Measurements from ENCODE around the gene GP1BB.

Gene GP1BB

DNA sequence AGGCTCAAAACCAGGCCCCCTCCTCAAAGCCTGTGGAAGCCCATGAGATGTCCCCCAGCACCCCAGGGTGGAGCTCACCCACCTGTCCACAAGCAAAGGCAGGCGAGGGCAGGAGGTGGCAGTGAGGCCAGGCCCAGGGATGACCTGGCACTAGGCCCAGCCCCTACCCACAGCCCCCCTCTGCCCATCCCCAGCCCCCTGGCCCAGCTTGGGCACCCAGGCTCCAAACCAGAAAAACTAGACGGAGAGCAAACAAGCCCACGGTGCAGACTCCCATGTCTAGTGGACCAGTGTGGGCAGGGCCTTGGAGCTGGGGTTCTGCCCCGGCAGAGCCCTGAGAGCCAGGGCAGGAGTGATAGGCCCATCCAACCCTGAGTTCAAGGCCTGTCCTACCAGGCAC, 20.3 kb downstream of the GP1BB start:
- TF ChIP-seq, protein P1, sequence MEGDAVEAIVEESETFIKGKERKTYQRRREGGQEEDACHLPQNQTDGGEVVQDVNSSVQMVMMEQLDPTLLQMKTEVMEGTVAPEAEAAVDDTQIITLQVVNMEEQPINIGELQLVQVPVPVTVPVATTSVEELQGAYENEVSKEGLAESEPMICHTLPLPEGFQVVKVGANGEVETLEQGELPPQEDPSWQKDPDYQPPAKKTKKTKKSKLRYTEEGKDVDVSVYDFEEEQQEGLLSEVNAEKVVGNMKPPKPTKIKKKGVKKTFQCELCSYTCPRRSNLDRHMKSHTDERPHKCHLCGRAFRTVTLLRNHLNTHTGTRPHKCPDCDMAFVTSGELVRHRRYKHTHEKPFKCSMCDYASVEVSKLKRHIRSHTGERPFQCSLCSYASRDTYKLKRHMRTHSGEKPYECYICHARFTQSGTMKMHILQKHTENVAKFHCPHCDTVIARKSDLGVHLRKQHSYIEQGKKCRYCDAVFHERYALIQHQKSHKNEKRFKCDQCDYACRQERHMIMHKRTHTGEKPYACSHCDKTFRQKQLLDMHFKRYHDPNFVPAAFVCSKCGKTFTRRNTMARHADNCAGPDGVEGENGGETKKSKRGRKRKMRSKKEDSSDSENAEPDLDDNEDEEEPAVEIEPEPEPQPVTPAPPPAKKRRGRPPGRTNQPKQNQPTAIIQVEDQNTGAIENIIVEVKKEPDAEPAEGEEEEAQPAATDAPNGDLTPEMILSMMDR (conservative IDR thresholded peaks at IDR 0.05), result no peak
- TF ChIP-seq ZFX (IDR thresholded peaks at IDR 0.05), result no peak

DNA sequence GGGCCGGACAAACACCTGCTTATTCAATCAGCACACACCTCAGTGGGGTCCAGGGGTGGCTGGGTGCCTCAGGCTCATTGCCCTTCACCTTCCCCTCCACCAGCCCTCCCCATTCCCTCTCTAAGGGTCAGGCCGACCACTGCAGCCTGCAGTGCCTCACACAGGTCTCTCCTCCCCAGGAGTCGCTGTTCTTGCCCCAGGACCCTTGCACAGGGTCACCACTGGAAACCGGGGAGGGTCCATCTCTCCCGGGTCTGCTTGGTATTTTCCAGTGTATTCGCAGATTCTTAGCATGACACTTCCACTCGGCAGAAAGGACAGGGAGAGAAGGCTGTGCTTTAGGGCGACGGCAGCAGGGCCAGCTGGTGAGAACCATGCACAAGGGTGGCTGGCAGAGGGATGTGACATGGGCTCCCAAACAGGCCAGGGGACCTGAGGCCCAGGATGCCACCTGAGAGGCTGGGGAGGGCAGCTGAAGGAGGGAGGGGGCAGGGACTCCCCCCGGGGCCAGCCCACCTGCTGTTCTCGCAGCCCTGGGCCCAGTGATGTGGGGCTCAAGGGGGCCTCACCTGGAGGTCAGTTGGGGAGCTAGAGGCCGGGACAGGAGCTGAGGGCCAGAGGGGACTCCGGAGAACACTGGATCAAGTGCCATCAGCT, 21.1 kb downstream of the GP1BB start:
- TF ChIP-seq ZFX (IDR thresholded peaks at IDR 0.05), result no peak
- TF ChIP-seq, protein P1 (conservative IDR thresholded peaks at IDR 0.05), result no peak
- H3K27ac ChIP-seq, result peak overlapping the region; percentile 6

More for the DNA sequence above, 20.3 kb downstream of the GP1BB start:
- H3K27ac ChIP-seq, result peak overlapping the region; percentile 6

DNA sequence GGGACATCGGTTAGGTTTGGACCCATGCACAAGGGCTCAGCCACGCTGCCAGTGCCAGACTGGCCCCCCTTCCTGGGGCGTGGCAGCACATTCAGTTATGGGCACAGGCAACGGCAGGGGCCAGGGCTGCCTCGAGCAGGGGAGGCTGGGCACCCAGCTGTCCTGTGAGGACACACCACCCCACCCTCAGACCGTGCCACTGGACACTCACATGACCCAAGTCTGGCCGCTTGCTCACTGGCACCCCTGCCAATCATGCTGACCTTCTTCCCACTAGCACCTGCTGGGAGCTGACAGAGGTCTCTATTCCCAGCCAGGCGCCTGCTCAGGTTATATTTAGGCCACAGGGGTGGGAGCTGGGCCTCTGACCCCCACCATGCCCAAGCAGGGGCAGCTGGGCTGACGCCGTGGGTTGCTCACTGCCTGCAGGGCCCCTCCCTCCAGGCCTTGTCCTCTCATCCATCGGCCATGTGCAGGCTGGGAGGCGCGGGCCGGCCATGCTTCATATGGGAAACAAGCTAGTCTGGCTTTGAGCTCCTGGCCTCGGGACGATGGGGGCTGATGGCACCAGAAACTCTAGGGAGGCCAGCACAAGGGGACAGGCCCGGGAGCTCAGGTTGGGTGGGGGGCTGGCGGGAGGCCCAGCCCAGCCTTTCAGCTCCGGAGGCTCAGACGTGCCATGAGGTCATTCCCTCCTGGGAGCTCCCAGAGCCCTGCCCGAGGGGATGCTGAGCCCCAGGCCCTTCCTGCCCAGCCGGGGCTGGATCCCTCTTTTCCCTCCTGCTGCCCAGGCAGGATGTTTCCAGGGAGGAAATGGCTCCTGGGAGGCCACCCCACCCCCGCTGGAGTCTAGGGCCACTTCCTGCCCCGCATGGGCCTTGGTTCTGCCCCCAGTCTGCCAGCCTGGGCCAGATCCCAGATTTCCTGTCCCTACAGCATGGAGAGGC, 22.1 kb downstream of the GP1BB start:
- no peak for TF ChIP-seq ZFX (IDR thresholded peaks at IDR 0.05)
- TF ChIP-seq, protein P1 (conservative IDR thresholded peaks at IDR 0.05), result no peak

GRCh38 chr22:19746726-19747125, 23.4 kb downstream of the GP1BB start:
- TF ChIP-seq, protein P1 (conservative IDR thresholded peaks at IDR 0.05), result no peak
- no peak for TF ChIP-seq ZFX (IDR thresholded peaks at IDR 0.05)
- no peak overlapping the region for H3K27ac ChIP-seq

More for the DNA sequence above, 22.1 kb downstream of the GP1BB start:
- no peak overlapping the region for H3K27ac ChIP-seq

DNA sequence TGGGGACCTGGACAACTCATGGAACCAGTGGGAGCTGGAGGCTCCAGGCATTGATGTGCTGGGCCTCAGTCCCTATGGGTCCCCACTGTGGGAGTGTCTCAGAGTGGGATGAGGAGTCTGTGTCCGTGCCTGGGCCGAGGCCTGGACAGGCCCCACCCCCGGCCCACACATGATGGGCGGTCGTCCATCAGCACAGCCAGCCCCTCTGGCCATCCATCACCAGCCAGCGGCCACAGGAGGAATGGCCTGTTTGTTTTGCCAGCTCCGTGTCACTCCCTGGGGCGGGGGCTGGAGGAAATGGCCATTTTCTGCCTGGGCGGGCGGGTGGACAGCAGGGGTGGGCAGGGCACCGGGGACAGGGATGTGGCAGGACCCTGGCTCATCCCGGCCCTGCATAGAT, 24.2 kb downstream of the GP1BB start:
- no peak for TF ChIP-seq ZFX (IDR thresholded peaks at IDR 0.05)
- TF ChIP-seq, protein P1 (conservative IDR thresholded peaks at IDR 0.05), result no peak
- H3K27ac ChIP-seq, result no peak overlapping the region

DNA sequence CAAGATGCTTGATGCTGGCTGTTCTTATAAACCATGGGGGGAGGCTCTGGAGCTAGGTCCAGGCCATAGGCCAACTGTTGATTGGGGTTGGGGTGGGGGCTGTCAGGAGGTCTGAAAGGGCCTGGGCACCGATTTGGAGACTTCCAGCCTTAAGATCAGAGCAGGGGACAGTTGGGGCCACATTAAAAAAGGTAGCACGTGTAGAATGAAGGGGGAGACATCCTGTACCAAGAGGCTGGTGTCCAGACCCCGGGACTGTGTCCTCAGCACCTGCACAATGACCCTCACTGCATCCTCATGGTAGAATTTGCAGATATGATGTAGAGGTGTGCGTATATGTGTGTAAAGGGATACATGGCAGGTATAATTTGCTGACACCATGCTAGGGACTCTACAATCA, 24.8 kb downstream of the GP1BB start:
- no peak for TF ChIP-seq ZFX (IDR thresholded peaks at IDR 0.05)
- TF ChIP-seq, protein P1 (conservative IDR thresholded peaks at IDR 0.05), result no peak
- no peak overlapping the region for H3K27ac ChIP-seq
